Pancreas (tissue), 10 donors: ENCODE results near the gene HOMER2. TPM values are rescaled to one million over a fixed set of nuclear protein-coding genes. Genes with fewer than 3 reads are reported as not detected.

Experiments
- ATAC-seq, 4 donors: fragments of 200-7000 bp; cut with Tn5 transposase; one replicate each; pipeline versions ENCODE4 v1.8.0 to v1.9.1; 2020; ENCODE audit warnings: mild to moderate bottlenecking in 4 of 4, moderate library complexity in 4 of 4
- DNase-seq, 6 donors: peaks; one replicate each; pipeline ENCODE4 v3.0.0-alpha.2; 2020
- FAIRE-seq: peaks from 2 replicates; lab custom pipeline; 2012; peaks lifted over from hg19 to GRCh38; lab: Jason Lieb, UNC
- H3K27ac ChIP-seq, 4 donors: fragments of 200-600 bp; sonication (generic); 1 replicate in 3 of 4; 2 replicates in 1 of 4; pipeline versions ENCODE4 v1.5.0 to v1.8.0; 2020
- H3K27me3 ChIP-seq, 4 donors: fragments of 200-600 bp; one replicate each; pipeline ENCODE4 v1.8.0; 2021
- H3K36me3 ChIP-seq, 3 donors: fragments of 200-600 bp; sonication (generic) in 1 of 3; one replicate each; pipeline versions ENCODE4 v1.5.0 to v1.8.0; 2020 to 2021
- H3K4me1 ChIP-seq, 3 donors: fragments of 200-600 bp; one replicate each; pipeline ENCODE4 v1.8.0; 2021
- H3K4me3 ChIP-seq, 4 donors: fragments of 200-600 bp; sonication (generic) in 2 of 4; one replicate each; pipeline versions ENCODE4 v1.5.0 to v1.8.0; 2020 to 2021
- H3K9me3 ChIP-seq, 4 donors: fragments of 200-600 bp; one replicate each; pipeline ENCODE4 v1.8.0; 2021
- CTCF ChIP-seq, 4 donors: fragments of 200-600 bp; sonication (generic) in 3 of 4; IDR thresholded peaks; one replicate each; pipeline versions ENCODE4 v1.5.0 to v1.8.0; 2021; ENCODE audit warnings: antibody characterized with exemption in 4 of 4
- WGBS, 2 donors: extraction: QIAGEN DNeasy Blood & Tissue Kit; methylation state at CpG; one replicate each; pipeline ENCODE4 v1.1.7; 2013; 5-methylcytosine and 5-hydroxymethylcytosine counted together
- intact Hi-C, 3 donors: fragments of 100-400 bp; cut with DNase I; formaldehyde crosslinking; loops; one replicate each; pipeline versions ENCODE4 v1.11.1 to v1.14.2; 2022
- polyA plus RNA-seq, 2 donors: library from polyadenylated mRNA; stranded (reverse); fragments of 200-250 nt; gene quantifications; one replicate each; pipeline ENCODE4 v1.2.3, GENCODE V29; 2013
- total RNA-seq, 6 donors: library from RNA; stranded (reverse); fragmentation: NEBNext Ultra II Directional in 4 of 6; extraction: Animal tissue kit (Norgen Biotek cat#: 25700) in 4 of 6; gene quantifications; one replicate each; pipeline versions ENCODE4 v1.2.1 to v1.2.4, GENCODE V29; 2021 to 2023
- donor health status: healthy with polysubstance abuse.
- donor health status: DM: no; HTN: no; CAD: no; lungs with moderate emphysema.
- donor health status: DM: no; HTN: no; CAD: no.
- donor health status: control.
- donor health status: control.
- donor health status: Bipolar disorder and iron deficiency.
- donor health status: DM: yes; HTN: yes; CAD: no.
- donor health status: DM: no; HTN: no; CAD: no.
- donor health status: DM: no; HTN: no; CAD: no.
- donor health status: DM: yes; HTN: yes; CAD: no.

Gene HOMER2
- total and polyA plus RNA-seq, 8 donors, result 76.8 to 180 (median 139) TPM

- ATAC-seq, result no peak
Observed at GRCh38 chr15:82969353-82969752, 16.8 kb upstream of the HOMER2 start.

GRCh38 chr15:82968066-82968465, 15.5 kb upstream of the HOMER2 start:
- no peak for FAIRE-seq
- Histone ChIP-seq H3K9me3 (no peaks in the 10 kb centered on the region), H3K4me3 (no peak overlapping the region), H3K27ac (no peak overlapping the region), H3K27me3 (no peaks in the 10 kb centered on the region), H3K4me1 (peaks cover 11 to 40% (median 19%) of the 10 kb centered on the region in 3 donors), H3K36me3 (no peaks in the 10 kb centered on the region)
- WGBS, 2 donors, result 90 to 98% methylated on average over 4 of the region's 4 CpGs
- no peak for TF ChIP-seq CTCF (IDR thresholded peaks at IDR 0.05)
- DNase-seq, result no peak
- ATAC-seq, result no peak
- intact Hi-C loops, result loop anchor here in 1 of 3 donors (10.0 kb wide), 1 partner anchor 113 kb away; no protein-coding TSS in a partner anchor

More at GRCh38 chr15:82969353-82969752, 16.8 kb upstream of the HOMER2 start:
- Histone ChIP-seq H3K36me3 (no peaks in the 10 kb centered on the region), H3K27me3 (no peaks in the 10 kb centered on the region), H3K4me1 (peaks cover 11 to 33% (median 19%) of the 10 kb centered on the region in 3 donors), H3K4me3 (no peak overlapping the region), H3K27ac (peak overlapping the region in 1 of 4 donors; percentile 13), H3K9me3 (no peaks in the 10 kb centered on the region)
- FAIRE-seq (no peak), DNase-seq (no peak)
- 79 to 80% methylated on average over 7 of the region's 7 CpGs for whole genome bisulfite sequencing, 2 donors
- no peak for TF ChIP-seq CTCF (IDR thresholded peaks at IDR 0.05)
- intact Hi-C loops, result loop anchor here in 1 of 3 donors (10.0 kb wide), 1 partner anchor 115 kb away; no protein-coding TSS in a partner anchor

- TF ChIP-seq CTCF (IDR thresholded peaks at IDR 0.05), result no peak
- Histone ChIP-seq H3K4me3 (no peak overlapping the region), H3K4me1 (peaks cover 11 to 30% (median 16%) of the 10 kb centered on the region in 3 donors), H3K27ac (no peak overlapping the region), H3K36me3 (no peaks in the 10 kb centered on the region), H3K27me3 (no peaks in the 10 kb centered on the region), H3K9me3 (no peaks in the 10 kb centered on the region)
- DNase-seq (no peak), FAIRE-seq (no peak), ATAC-seq (no peak)
- WGBS, 2 donors, result 87 to 90% methylated on average over 4 of the region's 4 CpGs
- intact Hi-C loops, result loop anchor here in 1 of 3 donors (10.0 kb wide), 1 partner anchor 112 kb away; no protein-coding TSS in a partner anchor
Observed at GRCh38 chr15:82966671-82967071, 14.2 kb upstream of the HOMER2 start.

- intact Hi-C loops, result loop anchor here in 1 of 3 donors (10.0 kb wide), 1 partner anchor 110 kb away; no protein-coding TSS in a partner anchor
- DNase-seq, result no peak
Observed at GRCh38 chr15:82964890-82965289, 12.4 kb upstream of the HOMER2 start.

More at GRCh38 chr15:82964890-82965289, 12.4 kb upstream of the HOMER2 start:
- no peak for TF ChIP-seq CTCF (IDR thresholded peaks at IDR 0.05)
- Histone ChIP-seq H3K9me3 (no peaks in the 10 kb centered on the region), H3K27ac (no peak overlapping the region), H3K4me3 (no peak overlapping the region), H3K4me1 (peaks cover 15 to 30% (median 18%) of the 10 kb centered on the region in 3 donors), H3K36me3 (no peaks in the 10 kb centered on the region), H3K27me3 (no peaks in the 10 kb centered on the region)
- no peak for FAIRE-seq
- no peak for ATAC-seq
- whole genome bisulfite sequencing, 2 donors, result 93 to 94% methylated on average over 5 of the region's 5 CpGs
